ENCODE data around the gene ACAD9. TPM values are rescaled to one million over a fixed set of nuclear protein-coding genes. Genes with fewer than 3 reads are reported as not detected.

Gene ACAD9
- total and polyA plus RNA-seq, 11 donors, result 24.6 to 44.9 (median 36.5) TPM

- no peak for ATAC-seq
- TF ChIP-seq POLR2A (IDR thresholded peaks at IDR 0.05) (no peak), CTCF (IDR thresholded peaks at IDR 0.05) (no peak)
- intact Hi-C loops (cut with DNase I), result no loop called here
- Histone ChIP-seq H3K27me3 (no peaks in the 10 kb centered on the region), H3K36me3 (no peaks in the 10 kb centered on the region), H3K4me3 (no peak overlapping the region), H3K27ac (peak overlapping the region in 1 of 12 donors; percentile 71), H3K4me1 (peaks cover 0 to 12% (median 0%) of the 10 kb centered on the region in 12 donors), H3K9me3 (peaks cover 0 to 33% (median 28%) of the 10 kb centered on the region in 12 donors)
- no peak for DNase-seq
- WGBS, 4 donors, result 77 to 85% (median 83%) methylated on average over 3 of the region's 3 CpGs
Measured at GRCh38 chr3:128854475-128854874, 24.9 kb upstream of the ACAD9 start.

GRCh38 chr3:128855569-128855968, 23.9 kb upstream of the ACAD9 start:
- ATAC-seq, result peak; percentile 73 to 91 (median 86)
- intact Hi-C loops (cut with DNase I), result no loop called here

GRCh38 chr3:128858167-128858566, 21.3 kb upstream of the ACAD9 start:
- peaks cover 0 to 12% (median 0%) of the 10 kb centered on the region in 12 donors for H3K4me1 ChIP-seq
- H3K9me3 ChIP-seq, result peaks cover 0 to 46% (median 40%) of the 10 kb centered on the region in 12 donors
- H3K36me3 ChIP-seq, result no peaks in the 10 kb centered on the region
- 79 to 94% (median 92%) methylated on average over 3 of the region's 3 CpGs for WGBS, 4 donors
- no peak for ATAC-seq
- H3K4me3 ChIP-seq, result no peak overlapping the region
- TF ChIP-seq CTCF (IDR thresholded peaks at IDR 0.05), result no peak
- TF ChIP-seq POLR2A (IDR thresholded peaks at IDR 0.05), result no peak
- H3K27ac ChIP-seq, result no peak overlapping the region
- intact Hi-C loops (cut with DNase I), result no loop called here
- no peak for DNase-seq
- no peaks in the 10 kb centered on the region for H3K27me3 ChIP-seq

More at GRCh38 chr3:128855569-128855968, 23.9 kb upstream of the ACAD9 start:
- Histone ChIP-seq H3K27me3 (no peaks in the 10 kb centered on the region), H3K4me3 (no peak overlapping the region), H3K27ac (no peak overlapping the region), H3K36me3 (no peaks in the 10 kb centered on the region), H3K4me1 (peaks cover 0 to 12% (median 0%) of the 10 kb centered on the region in 12 donors), H3K9me3 (peaks cover 0 to 44% (median 39%) of the 10 kb centered on the region in 12 donors)
- no peak for TF ChIP-seq POLR2A (IDR thresholded peaks at IDR 0.05)
- no peak for TF ChIP-seq CTCF (IDR thresholded peaks at IDR 0.05)
- DNase-seq, result peak in 1 of 5 donors; percentile 49
- WGBS, 4 donors, result 44 to 56% (median 45%) methylated on average over 4 of the region's 4 CpGs

- ATAC-seq (no peak), DNase-seq (no peak)
- Histone ChIP-seq H3K4me1 (peaks cover 0 to 17% (median 4%) of the 10 kb centered on the region in 12 donors), H3K4me3 (no peak overlapping the region), H3K9me3 (peaks cover 0 to 37% (median 30%) of the 10 kb centered on the region in 12 donors), H3K36me3 (no peaks in the 10 kb centered on the region), H3K27ac (no peak overlapping the region), H3K27me3 (no peaks in the 10 kb centered on the region)
- intact Hi-C loops (cut with DNase I), result no loop called here
- 85 to 90% (median 89%) methylated on average over 6 of the region's 6 CpGs for WGBS, 4 donors
- no peak for TF ChIP-seq POLR2A (IDR thresholded peaks at IDR 0.05)
- TF ChIP-seq CTCF (IDR thresholded peaks at IDR 0.05), result no peak
Measured at GRCh38 chr3:128859630-128860029, 19.8 kb upstream of the ACAD9 start.
